Endothelial cell (in vitro differentiated cells): ENCODE measurements around the gene FAM9C. TPM values are rescaled to one million over a fixed set of nuclear protein-coding genes. Genes with fewer than 3 reads are reported as not detected.

Experiments
- DNase-seq: peaks from one replicate; pipeline ENCODE4 v3.0.0; 2021; ENCODE audit warnings: low spot score
- H3K27ac Mint-ChIP-seq: one replicate; pipeline ENCODE4 v1.8.0; 2021; ENCODE audit warnings: mixed read lengths, inconsistent platforms; ENCODE audit not compliant: unreplicated experiment
- H3K27me3 Mint-ChIP-seq: one replicate; pipeline ENCODE4 v1.8.0; 2021; ENCODE audit warnings: mild to moderate bottlenecking, moderate library complexity, mixed read lengths, inconsistent platforms; ENCODE audit not compliant: unreplicated experiment
- H3K36me3 Mint-ChIP-seq: one replicate; pipeline ENCODE4 v1.8.0; 2021; ENCODE audit warnings: mild to moderate bottlenecking, low read depth, mixed read lengths, inconsistent platforms; ENCODE audit not compliant: unreplicated experiment
- H3K4me1 Mint-ChIP-seq: one replicate; pipeline ENCODE4 v1.8.0; 2021; ENCODE audit warnings: mild to moderate bottlenecking, mixed read lengths, inconsistent platforms; ENCODE audit not compliant: unreplicated experiment
- H3K4me3 Mint-ChIP-seq: one replicate; pipeline ENCODE4 v1.8.0; 2021; ENCODE audit warnings: mild to moderate bottlenecking, mixed read lengths, inconsistent platforms; ENCODE audit not compliant: unreplicated experiment
- H3K9me3 Mint-ChIP-seq: one replicate; pipeline ENCODE4 v1.8.0; 2021; ENCODE audit warnings: mixed read lengths, inconsistent platforms; ENCODE audit not compliant: unreplicated experiment
- CTCF ChIP-seq: fragments of 200-600 bp; sonication (generic); IDR thresholded peaks from one replicate; pipeline ENCODE4 v1.5.0; 2021; ENCODE audit warnings: antibody characterized with exemption; ENCODE audit not compliant: unreplicated experiment
- total RNA-seq: library from RNA; stranded (reverse); fragmentation: NEBNext Ultra II Directional; extraction: Animal tissue kit (Norgen Biotek cat#: 25700); gene quantifications from one replicate; pipeline ENCODE4 v1.2.1, GENCODE V29; 2021; ENCODE audit not compliant: unreplicated experiment

FAM9C gene
- total RNA-seq, 1 donor from 2014 or later, result not detected

DNA sequence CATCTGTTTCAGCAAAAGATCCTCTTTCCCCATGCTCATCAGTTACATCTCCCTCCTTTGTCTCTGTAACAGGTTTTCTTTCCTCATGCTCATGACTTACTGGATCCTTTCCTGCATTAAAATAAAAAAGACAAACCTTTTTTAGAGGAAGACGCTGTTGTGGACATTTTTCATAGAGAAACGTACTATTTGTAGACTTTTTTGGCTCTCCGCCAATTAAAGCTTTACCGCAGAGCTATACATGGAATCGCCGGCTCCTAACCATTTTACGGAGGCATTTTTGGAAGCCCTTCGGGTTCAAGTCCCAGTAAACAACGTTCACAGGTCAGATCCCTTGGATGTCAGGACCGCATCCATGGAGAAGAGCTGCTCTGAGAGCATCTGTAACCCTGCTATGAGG is 1.3 kb downstream of the FAM9C start:
- no peak overlapping the region for H3K4me3 Mint-ChIP-seq
- no peak for DNase-seq

GRCh38 chrX:13036896-13037295 is 7.5 kb downstream of the FAM9C start:
- no peak for TF ChIP-seq CTCF
- H3K27ac Mint-ChIP-seq, result no peak overlapping the region
- no peak overlapping the region for H3K4me3 Mint-ChIP-seq
- H3K27me3 Mint-ChIP-seq, result peaks cover 2% of the 10 kb centered on the region
- DNase-seq, result no peak
- no peaks in the 10 kb centered on the region for H3K36me3 Mint-ChIP-seq
- H3K4me1 Mint-ChIP-seq, result no peaks in the 10 kb centered on the region
- H3K9me3 Mint-ChIP-seq, result no peaks in the 10 kb centered on the region

More for the DNA sequence above, 1.3 kb downstream of the FAM9C start:
- Mint-ChIP-seq H3K27me3 (peaks cover 2% of the 10 kb centered on the region), H3K27ac (no peak overlapping the region), H3K4me1 (no peaks in the 10 kb centered on the region), H3K36me3 (no peaks in the 10 kb centered on the region), H3K9me3 (no peaks in the 10 kb centered on the region)
- no peak for TF ChIP-seq CTCF

DNA sequence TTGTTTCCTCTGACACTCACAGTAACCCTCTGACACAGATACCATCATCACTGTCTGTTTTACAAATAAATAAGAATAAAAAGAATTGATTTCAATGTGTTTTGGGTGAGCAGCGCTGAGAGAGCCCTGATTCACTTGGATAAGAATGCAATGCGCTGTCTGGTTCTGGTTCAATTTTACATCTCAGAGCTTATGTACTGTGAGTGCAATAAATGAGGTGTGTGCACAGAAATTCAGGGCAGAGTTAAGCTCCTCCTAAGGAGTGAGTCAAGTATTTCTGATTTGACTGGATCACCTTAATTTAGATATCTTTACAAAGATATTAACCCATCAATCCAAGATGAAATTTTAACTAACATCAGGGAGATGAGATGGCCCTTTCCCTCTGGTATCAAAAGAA is 11.2 kb downstream of the FAM9C start:
- no peak for DNase-seq
- H3K4me1 Mint-ChIP-seq, result peaks cover 15% of the 10 kb centered on the region
- H3K4me3 Mint-ChIP-seq, result no peak overlapping the region
- no peaks in the 10 kb centered on the region for H3K9me3 Mint-ChIP-seq
- H3K36me3 Mint-ChIP-seq, result no peaks in the 10 kb centered on the region
- TF ChIP-seq CTCF, result no peak
- H3K27me3 Mint-ChIP-seq, result no peaks in the 10 kb centered on the region
- no peak overlapping the region for H3K27ac Mint-ChIP-seq

DNA sequence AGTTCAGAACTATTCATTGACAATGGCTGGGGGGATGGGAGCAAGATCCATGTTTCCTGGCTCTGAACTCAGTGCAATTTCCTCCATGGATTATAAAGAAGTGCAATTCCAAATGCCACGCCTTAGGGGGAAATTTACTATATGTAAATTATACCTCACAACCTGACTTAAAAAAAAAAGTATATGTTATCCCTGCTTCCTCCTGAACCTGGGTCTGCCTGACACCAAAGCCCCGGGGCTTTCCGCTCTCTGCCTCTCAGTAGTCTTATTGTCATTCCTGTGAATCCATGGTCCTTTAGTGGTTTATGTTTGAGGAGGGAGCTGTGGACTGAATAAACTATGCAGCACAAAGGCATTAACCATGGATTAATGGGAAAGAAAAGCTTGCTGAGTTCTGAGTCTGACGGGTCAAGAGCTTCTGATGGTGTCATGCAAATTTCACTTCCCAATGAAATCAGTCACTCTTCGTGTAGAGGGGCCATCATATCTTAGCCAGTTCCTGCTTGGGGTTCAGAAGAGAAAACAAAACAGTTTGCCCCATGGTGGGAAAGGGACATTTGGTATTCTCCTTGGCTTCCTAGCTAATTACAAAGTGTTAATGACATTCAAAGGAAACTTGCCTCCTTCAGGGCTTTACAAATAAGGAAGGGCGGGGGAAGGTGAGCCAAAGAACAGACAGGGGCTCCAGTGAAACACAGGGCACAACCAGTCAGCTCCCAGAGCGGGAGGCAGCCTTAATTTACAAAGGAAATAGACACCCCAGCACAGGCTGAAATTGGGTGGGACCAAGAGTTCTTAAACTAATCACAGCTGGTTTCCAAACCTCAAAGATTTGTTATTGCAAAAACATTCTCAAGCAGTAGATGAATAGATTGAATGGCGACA is 14.3 kb downstream of the FAM9C start:
- peaks cover 18% of the 10 kb centered on the region for H3K4me1 Mint-ChIP-seq
- H3K36me3 Mint-ChIP-seq, result no peaks in the 10 kb centered on the region
- no peaks in the 10 kb centered on the region for H3K27me3 Mint-ChIP-seq
- DNase-seq, result no peak
- H3K4me3 Mint-ChIP-seq, result no peak overlapping the region
- peak overlapping the region; percentile 90 for H3K27ac Mint-ChIP-seq
- no peak for TF ChIP-seq CTCF
- H3K9me3 Mint-ChIP-seq, result no peaks in the 10 kb centered on the region

GRCh38 chrX:13029637-13029886 is 14.9 kb downstream of the FAM9C start:
- no peaks in the 10 kb centered on the region for H3K9me3 Mint-ChIP-seq
- DNase-seq, result no peak
- peaks cover 23% of the 10 kb centered on the region for H3K4me1 Mint-ChIP-seq
- peak overlapping the region; percentile 90 for H3K27ac Mint-ChIP-seq
- H3K27me3 Mint-ChIP-seq, result no peaks in the 10 kb centered on the region
- no peak overlapping the region for H3K4me3 Mint-ChIP-seq
- TF ChIP-seq CTCF, result no peak
- no peaks in the 10 kb centered on the region for H3K36me3 Mint-ChIP-seq
